ENCODE measurements around the gene TTC36. TPM values are rescaled to one million over a fixed set of nuclear protein-coding genes. Genes with fewer than 3 reads are reported as not detected.
"Not testable (repeated sequence)": the region's sequence is repeated elsewhere in the genome, so short reads cannot be mapped to it uniquely, and the experiment has no call there.

TTC36 gene, protein sequence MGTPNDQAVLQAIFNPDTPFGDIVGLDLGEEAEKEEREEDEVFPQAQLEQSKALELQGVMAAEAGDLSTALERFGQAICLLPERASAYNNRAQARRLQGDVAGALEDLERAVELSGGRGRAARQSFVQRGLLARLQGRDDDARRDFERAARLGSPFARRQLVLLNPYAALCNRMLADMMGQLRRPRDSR
- 0.59 and 0.91 TPM in 2 replicates for total RNA-seq

DNA sequence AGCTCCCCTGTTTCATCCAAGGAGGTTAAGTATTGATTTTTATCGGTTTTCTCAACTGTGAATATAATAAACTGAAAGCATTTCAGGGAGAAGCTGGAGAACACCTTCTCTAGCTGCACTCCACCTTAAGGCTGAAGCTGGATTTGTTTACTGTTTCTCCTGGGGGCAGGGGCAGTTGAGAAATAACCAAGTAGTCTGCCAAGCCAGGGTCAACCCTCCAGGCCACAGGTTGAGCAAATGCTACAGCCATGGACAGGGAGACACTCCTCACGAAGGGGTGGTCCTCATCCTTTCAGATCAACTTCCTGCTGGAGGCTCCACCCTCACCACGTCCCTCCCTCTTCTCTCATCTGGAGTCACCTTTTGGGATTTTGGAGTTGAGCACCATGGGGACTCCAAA is at the start of gene TTC36:
Gene TTC36, plus strand, starts transcription at position 366 of the 400 bp plus-strand sequence. Its CDS starts 21 bp downstream, at position 387.
- Mint-ChIP-seq H3K4me1 (ENCODE audit: low read depth) (peaks cover 21% of the 10 kb centered on the region), H3K4me3 (peak within 1 kb of the TSS; percentile 0), H3K27ac (no peak within 1 kb of the TSS), H3K9me3 (no peaks in the 10 kb centered on the region), H3K27me3 (ENCODE audit: insufficient read depth) (no peaks in the 10 kb centered on the region), H3K36me3 (ENCODE audit: low read depth) (peaks cover 27% of the 10 kb centered on the region)
- intact Hi-C loops (cut with micrococcal nuclease), result loop anchor here (5.0 kb wide), 1 partner anchor 35 kb away; no protein-coding TSS in a partner anchor
- DNase-seq (ENCODE audit: low spot score), result no peak

DNA sequence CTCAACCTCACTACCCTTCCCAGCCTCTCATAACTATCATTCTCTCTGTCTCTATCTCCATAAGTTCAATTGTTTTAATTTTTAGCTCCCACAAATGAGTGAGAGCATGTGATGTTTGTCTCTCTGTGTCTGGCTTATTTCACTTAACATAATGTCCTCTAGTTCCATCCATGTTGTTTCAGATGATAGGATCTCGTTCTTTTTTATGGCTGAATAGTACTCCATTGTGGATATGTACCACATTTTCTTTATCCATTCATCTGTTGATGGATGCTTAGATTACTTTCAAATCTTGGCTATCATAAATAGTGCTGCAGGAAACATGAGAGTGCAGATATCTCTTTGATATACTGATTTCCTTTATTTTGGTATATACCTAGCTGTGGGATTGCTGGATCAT is 46.0 kb upstream of the TTC36 start:
- H3K4me3 Mint-ChIP-seq; intact Hi-C loops (cut with micrococcal nuclease); DNase-seq (ENCODE audit: low spot score); H3K4me1 Mint-ChIP-seq (ENCODE audit: low read depth); H3K9me3 Mint-ChIP-seq; H3K27me3 Mint-ChIP-seq (ENCODE audit: insufficient read depth): not testable (repeated sequence)
- Mint-ChIP-seq H3K36me3 (ENCODE audit: low read depth) (peaks cover 67% of the 10 kb centered on the region), H3K27ac (peak overlapping the region; percentile 15)

DNA sequence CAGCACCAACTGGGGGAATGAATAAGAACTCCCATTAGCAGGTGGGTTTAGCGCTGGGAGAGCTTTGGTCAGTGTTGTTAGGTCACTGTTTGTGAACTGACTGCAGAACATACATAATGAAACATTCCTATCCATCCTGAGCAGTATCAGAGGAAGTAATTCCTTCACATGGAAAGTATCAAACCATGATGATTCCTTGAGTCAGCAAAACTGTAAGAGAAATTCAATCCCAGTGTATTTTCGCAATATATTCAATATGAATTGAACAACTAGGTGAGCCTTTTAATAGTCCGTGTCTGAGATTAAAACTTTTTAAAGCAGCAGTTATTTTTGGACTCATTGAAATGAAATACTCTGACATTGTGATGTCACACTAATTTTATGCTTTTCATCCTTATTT is 42.9 kb upstream of the TTC36 start:
- DNase-seq (ENCODE audit: low spot score), result no peak
- intact Hi-C loops (cut with micrococcal nuclease), result no loop called here
- Mint-ChIP-seq H3K4me3 (no peak overlapping the region), H3K36me3 (ENCODE audit: low read depth) (peaks cover 55% of the 10 kb centered on the region), H3K27me3 (ENCODE audit: insufficient read depth) (no peaks in the 10 kb centered on the region), H3K9me3 (no peaks in the 10 kb centered on the region), H3K4me1 (ENCODE audit: low read depth) (peaks cover 7% of the 10 kb centered on the region), H3K27ac (no peak overlapping the region)

DNA sequence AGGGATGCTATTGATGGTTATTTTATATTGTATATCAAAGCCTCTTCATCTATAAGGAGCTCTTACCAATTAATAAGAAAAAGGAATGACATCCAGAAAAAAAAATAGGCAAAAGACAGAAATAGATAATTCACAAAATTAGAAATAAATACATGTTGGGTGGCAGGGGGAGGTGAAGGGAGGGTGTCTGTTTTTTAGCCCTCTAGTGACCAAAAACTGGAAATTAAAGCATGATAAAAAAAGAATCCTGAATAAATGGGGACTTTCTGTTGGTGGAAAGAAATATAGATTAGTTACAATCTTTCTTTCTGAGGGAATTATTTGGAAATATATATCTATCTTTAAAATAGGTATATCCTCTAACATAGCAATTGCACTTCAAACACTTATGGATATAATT is 42.0 kb upstream of the TTC36 start:
- Mint-ChIP-seq H3K9me3 (no peaks in the 10 kb centered on the region), H3K36me3 (ENCODE audit: low read depth) (peaks cover 56% of the 10 kb centered on the region), H3K27ac (no peak overlapping the region), H3K4me1 (ENCODE audit: low read depth) (peaks cover 7% of the 10 kb centered on the region), H3K27me3 (ENCODE audit: insufficient read depth) (no peaks in the 10 kb centered on the region), H3K4me3 (no peak overlapping the region)
- intact Hi-C loops (cut with micrococcal nuclease), result loop anchor here (5.0 kb wide), 1 partner anchor 178 kb away; no protein-coding TSS in a partner anchor
- no peak for DNase-seq (ENCODE audit: low spot score)

DNA sequence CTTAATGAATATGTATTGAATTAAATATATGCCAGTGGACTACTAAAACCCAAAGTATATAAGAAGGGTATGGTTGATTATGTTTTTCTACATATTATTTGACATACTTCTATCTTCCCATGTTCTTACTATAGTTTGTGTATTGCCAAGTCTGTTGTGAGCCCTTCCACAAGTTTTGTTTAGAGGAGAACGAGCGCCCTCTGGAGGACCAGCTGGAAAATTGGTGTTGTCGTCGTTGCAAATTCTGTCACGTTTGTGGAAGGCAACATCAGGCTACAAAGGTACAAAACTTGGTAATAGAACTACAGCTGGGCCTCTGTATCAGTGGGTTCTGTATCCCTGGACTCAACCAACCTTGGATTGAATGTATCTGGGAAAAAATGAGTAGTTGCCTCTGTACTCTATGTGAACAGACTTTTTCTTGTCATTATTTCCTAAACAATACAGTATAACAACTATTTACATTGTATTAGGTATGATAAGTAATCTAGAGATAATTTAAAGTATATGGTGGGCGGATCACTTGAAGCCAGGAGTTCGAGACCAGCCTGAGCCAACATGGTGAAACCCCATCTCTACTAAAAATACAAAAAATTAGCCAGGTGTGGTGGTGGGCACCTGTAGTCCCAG is 38.7 kb upstream of the TTC36 start:
- peak; percentile 64 for DNase-seq (ENCODE audit: low spot score)
- Mint-ChIP-seq H3K9me3 (no peaks in the 10 kb centered on the region), H3K27ac (no peak overlapping the region), H3K4me3 (no peak overlapping the region), H3K36me3 (ENCODE audit: low read depth) (peaks cover 49% of the 10 kb centered on the region), H3K4me1 (ENCODE audit: low read depth) (peaks cover 7% of the 10 kb centered on the region), H3K27me3 (ENCODE audit: insufficient read depth) (no peaks in the 10 kb centered on the region)
- intact Hi-C loops (cut with micrococcal nuclease), result loop anchor here (1.0 to 5.0 kb wide), 6 partner anchors 50 to 343 kb away; partner anchors contain the start of gene ATP5MG

DNA sequence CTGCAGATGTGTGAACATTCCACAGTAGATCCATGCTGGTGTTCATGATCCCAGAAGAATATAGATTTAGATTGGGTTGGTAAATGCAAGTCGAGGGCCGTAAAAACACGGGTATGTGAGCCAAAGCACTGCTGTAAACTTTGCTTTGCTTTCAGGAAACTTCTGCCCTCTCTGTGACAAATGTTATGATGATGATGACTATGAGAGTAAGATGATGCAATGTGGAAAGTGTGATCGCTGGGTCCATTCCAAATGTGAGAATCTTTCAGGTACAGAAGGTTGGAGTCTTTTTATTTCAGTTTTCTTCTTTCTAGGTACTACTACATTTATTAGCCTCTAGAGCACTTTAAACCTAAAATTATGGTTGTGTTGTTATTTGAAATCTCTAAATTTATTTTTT is 36.2 kb upstream of the TTC36 start:
- peaks cover 55% of the 10 kb centered on the region for H3K36me3 Mint-ChIP-seq (ENCODE audit: low read depth)
- peak overlapping the region; percentile 2 for H3K27ac Mint-ChIP-seq
- intact Hi-C loops (cut with micrococcal nuclease), result loop anchor here (5.0 kb wide), 1 partner anchor 36 kb away; the partner anchor contains the start of gene TTC36
- no peaks in the 10 kb centered on the region for H3K27me3 Mint-ChIP-seq (ENCODE audit: insufficient read depth)
- H3K9me3 Mint-ChIP-seq, result no peaks in the 10 kb centered on the region
- no peak overlapping the region for H3K4me3 Mint-ChIP-seq
- H3K4me1 Mint-ChIP-seq (ENCODE audit: low read depth), result peaks cover 7% of the 10 kb centered on the region
- DNase-seq (ENCODE audit: low spot score), result no peak

DNA sequence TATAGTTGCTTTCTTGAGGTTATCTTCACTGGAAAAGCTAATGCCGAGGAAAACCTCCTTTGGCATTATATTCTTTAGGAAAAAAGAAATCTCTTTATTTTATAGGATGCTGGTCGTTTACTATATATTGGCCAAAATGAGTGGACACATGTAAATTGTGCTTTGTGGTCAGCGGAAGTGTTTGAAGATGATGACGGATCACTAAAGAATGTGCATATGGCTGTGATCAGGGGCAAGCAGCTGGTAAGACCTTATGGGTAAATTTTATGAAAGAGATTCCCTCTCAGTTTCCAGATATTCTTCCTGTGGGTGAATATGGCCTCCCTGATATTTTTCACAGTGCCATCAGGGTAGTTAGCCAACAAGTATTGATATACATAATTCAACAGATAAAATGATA is 29.4 kb upstream of the TTC36 start:
- H3K27me3 Mint-ChIP-seq (ENCODE audit: insufficient read depth), result no peaks in the 10 kb centered on the region
- no peaks in the 10 kb centered on the region for H3K4me1 Mint-ChIP-seq (ENCODE audit: low read depth)
- peaks cover 69% of the 10 kb centered on the region for H3K36me3 Mint-ChIP-seq (ENCODE audit: low read depth)
- no peaks in the 10 kb centered on the region for H3K9me3 Mint-ChIP-seq
- no peak overlapping the region for H3K27ac Mint-ChIP-seq
- no peak for DNase-seq (ENCODE audit: low spot score)
- H3K4me3 Mint-ChIP-seq, result no peak overlapping the region
- intact Hi-C loops (cut with micrococcal nuclease), result no loop called here

DNA sequence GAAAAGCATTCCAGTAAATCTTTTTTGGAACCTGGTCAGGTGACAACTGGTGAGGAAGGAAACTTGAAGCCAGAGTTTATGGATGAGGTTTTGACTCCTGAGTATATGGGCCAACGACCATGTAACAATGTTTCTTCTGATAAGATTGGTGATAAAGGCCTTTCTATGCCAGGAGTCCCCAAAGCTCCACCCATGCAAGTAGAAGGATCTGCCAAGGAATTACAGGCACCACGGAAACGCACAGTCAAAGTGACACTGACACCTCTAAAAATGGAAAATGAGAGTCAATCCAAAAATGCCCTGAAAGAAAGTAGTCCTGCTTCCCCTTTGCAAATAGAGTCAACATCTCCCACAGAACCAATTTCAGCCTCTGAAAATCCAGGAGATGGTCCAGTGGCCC is 24.1 kb upstream of the TTC36 start:
- intact Hi-C loops (cut with micrococcal nuclease), result no loop called here

DNA sequence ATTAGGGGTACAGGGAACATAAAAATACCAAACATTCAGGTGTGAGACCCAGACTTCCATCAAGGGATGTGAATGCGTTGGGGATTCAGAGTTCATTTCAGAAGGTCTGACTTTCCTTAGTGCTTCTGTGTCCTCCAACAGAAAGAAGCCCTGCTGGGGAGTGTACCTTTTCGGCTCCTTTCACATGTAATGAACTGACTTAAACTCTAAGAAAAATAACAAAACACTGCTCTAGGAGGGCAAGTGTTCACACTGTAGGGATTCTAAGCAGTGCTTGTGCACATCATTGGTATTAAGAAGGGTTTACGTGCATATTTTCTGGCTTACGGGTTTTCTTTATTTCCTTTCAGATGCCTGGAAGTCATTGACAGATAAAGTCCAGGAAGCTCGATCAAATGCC is 15.7 kb upstream of the TTC36 start:
- Mint-ChIP-seq H3K27me3 (ENCODE audit: insufficient read depth) (no peaks in the 10 kb centered on the region), H3K9me3 (no peaks in the 10 kb centered on the region), H3K4me3 (no peak overlapping the region), H3K4me1 (ENCODE audit: low read depth) (peaks cover 6% of the 10 kb centered on the region), H3K36me3 (ENCODE audit: low read depth) (peaks cover 43% of the 10 kb centered on the region), H3K27ac (no peak overlapping the region)
- intact Hi-C loops (cut with micrococcal nuclease), result loop anchor here (10.0 kb wide), 1 partner anchor 53 kb away; the partner anchor contains the start of gene IFT46
- no peak for DNase-seq (ENCODE audit: low spot score)

More for the DNA sequence above, 24.1 kb upstream of the TTC36 start:
- H3K9me3 Mint-ChIP-seq, result no peaks in the 10 kb centered on the region
- H3K27me3 Mint-ChIP-seq (ENCODE audit: insufficient read depth), result no peaks in the 10 kb centered on the region
- H3K27ac Mint-ChIP-seq, result peak overlapping the region; percentile 35
- no peak overlapping the region for H3K4me3 Mint-ChIP-seq
- no peak for DNase-seq (ENCODE audit: low spot score)
- peaks cover 5% of the 10 kb centered on the region for H3K4me1 Mint-ChIP-seq (ENCODE audit: low read depth)
- peaks cover 69% of the 10 kb centered on the region for H3K36me3 Mint-ChIP-seq (ENCODE audit: low read depth)

DNA sequence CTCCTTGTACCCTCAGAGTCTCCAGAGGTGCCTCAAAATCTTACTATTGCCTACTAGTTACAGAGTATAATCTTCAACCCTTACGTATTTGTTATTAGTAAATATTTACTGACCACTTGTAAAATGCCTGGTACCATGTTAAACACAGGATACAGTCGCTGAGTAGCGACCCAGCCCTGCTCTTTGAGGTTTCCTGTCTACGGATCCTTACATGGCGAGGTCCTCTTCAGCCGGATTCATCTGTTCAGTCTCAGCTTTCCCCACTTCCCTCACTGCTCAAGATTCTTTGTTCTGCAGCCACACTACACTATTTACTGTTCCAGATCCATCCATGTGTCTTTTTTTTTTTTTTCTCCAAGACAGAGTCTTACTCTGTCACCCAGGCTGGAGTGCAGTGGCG is 13.2 kb upstream of the TTC36 start:
- Mint-ChIP-seq H3K4me1 (ENCODE audit: low read depth) (peaks cover 6% of the 10 kb centered on the region), H3K27ac (peak overlapping the region; percentile 52), H3K27me3 (ENCODE audit: insufficient read depth) (no peaks in the 10 kb centered on the region), H3K36me3 (ENCODE audit: low read depth) (peaks cover 46% of the 10 kb centered on the region), H3K9me3 (no peaks in the 10 kb centered on the region), H3K4me3 (no peak overlapping the region)
- DNase-seq (ENCODE audit: low spot score), result no peak
- intact Hi-C loops (cut with micrococcal nuclease), result loop anchor here (10.0 kb wide), 1 partner anchor 51 kb away; the partner anchor contains the start of gene IFT46

DNA sequence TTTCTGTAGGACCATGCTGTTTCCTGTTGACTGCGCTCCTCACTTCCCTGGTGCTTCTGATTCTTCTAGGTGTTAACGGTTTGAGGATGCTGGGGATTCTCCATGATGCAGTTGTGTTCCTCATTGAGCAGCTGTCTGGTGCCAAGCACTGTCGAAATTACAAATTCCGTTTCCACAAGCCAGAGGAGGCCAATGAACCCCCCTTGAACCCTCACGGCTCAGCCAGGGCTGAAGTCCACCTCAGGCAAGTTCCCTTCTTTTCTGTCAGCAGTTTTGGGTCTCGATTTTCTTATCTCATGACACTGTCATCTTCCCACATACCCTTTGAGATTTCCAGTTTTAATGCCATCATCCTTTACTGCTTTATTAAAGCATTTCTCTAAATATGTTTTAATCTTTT is 7.7 kb upstream of the TTC36 start:
- no peak overlapping the region for H3K4me3 Mint-ChIP-seq
- no peak overlapping the region for H3K27ac Mint-ChIP-seq
- no peaks in the 10 kb centered on the region for H3K4me1 Mint-ChIP-seq (ENCODE audit: low read depth)
- intact Hi-C loops (cut with micrococcal nuclease), result loop anchor here (10.0 kb wide), 1 partner anchor 45 kb away; the partner anchor contains the start of gene IFT46
- H3K36me3 Mint-ChIP-seq (ENCODE audit: low read depth), result peaks cover 55% of the 10 kb centered on the region
- no peaks in the 10 kb centered on the region for H3K9me3 Mint-ChIP-seq
- no peak for DNase-seq (ENCODE audit: low spot score)
- H3K27me3 Mint-ChIP-seq (ENCODE audit: insufficient read depth), result no peaks in the 10 kb centered on the region

DNA sequence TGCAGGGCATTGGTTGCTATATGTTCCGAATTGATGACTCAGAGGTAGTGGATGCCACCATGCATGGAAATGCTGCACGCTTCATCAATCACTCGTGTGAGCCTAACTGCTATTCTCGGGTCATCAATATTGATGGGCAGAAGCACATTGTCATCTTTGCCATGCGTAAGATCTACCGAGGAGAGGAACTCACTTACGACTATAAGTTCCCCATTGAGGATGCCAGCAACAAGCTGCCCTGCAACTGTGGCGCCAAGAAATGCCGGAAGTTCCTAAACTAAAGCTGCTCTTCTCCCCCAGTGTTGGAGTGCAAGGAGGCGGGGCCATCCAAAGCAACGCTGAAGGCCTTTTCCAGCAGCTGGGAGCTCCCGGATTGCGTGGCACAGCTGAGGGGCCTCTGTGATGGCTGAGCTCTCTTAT is 5.4 kb upstream of the TTC36 start:
- Mint-ChIP-seq H3K27ac (no peak overlapping the region), H3K9me3 (no peaks in the 10 kb centered on the region)
- DNase-seq (ENCODE audit: low spot score), result no peak

DNA sequence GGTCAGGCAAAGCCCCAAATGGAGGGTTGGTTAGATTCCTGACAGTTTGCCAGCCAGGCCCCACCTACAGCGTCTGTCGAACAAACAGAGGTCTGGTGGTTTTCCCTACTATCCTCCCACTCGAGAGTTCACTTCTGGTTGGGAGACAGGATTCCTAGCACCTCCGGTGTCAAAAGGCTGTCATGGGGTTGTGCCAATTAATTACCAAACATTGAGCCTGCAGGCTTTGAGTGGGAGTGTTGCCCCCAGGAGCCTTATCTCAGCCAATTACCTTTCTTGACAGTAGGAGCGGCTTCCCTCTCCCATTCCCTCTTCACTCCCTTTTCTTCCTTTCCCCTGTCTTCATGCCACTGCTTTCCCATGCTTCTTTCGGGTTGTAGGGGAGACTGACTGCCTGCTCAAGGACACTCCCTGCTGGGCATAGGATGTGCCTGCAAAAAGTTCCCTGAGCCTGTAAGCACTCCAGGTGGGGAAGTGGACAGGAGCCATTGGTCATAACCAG is 4.7 kb upstream of the TTC36 start:
- intact Hi-C loops (cut with micrococcal nuclease), result no loop called here
- H3K27ac Mint-ChIP-seq, result no peak overlapping the region
- H3K36me3 Mint-ChIP-seq (ENCODE audit: low read depth), result peaks cover 49% of the 10 kb centered on the region
- H3K27me3 Mint-ChIP-seq (ENCODE audit: insufficient read depth), result no peaks in the 10 kb centered on the region
- DNase-seq (ENCODE audit: low spot score), result no peak
- H3K4me3 Mint-ChIP-seq, result no peak overlapping the region
- H3K9me3 Mint-ChIP-seq, result no peaks in the 10 kb centered on the region
- H3K4me1 Mint-ChIP-seq (ENCODE audit: low read depth), result no peaks in the 10 kb centered on the region

More for the DNA sequence above, 5.4 kb upstream of the TTC36 start:
- H3K36me3 Mint-ChIP-seq (ENCODE audit: low read depth), result peaks cover 50% of the 10 kb centered on the region
- H3K27me3 Mint-ChIP-seq (ENCODE audit: insufficient read depth), result no peaks in the 10 kb centered on the region
- H3K4me3 Mint-ChIP-seq, result no peak overlapping the region
- no peaks in the 10 kb centered on the region for H3K4me1 Mint-ChIP-seq (ENCODE audit: low read depth)
- intact Hi-C loops (cut with micrococcal nuclease), result no loop called here
